GM23338 (cell line): ENCODE results near the gene GAR1. TPM values are rescaled to one million over a fixed set of nuclear protein-coding genes. Genes with fewer than 3 reads are reported as not detected.

Experiments used
- ATAC-seq: fragments of 200-7000 bp; cut with Tn5 transposase; 3 replicates; pipeline ENCODE4 v1.9.1; 2020
- DNase-seq: peaks from one replicate; pipeline ENCODE4 v3.0.0-alpha.2; 2015; ENCODE audit warnings: low spot score
- H2AFZ ChIP-seq: fragments of 200-600 bp; sonication (generic); 2 replicates; pipeline ENCODE4 v1.8.0; 2016; ENCODE audit warnings: antibody characterized with exemption, mild to moderate bottlenecking, moderate library complexity
- H3F3A ChIP-seq: fragments of 200-600 bp; sonication (generic); replicated peaks from 2 replicates; pipeline ENCODE4 v1.8.0; 2017; ENCODE audit warnings: antibody characterized with exemption, mixed run types, low read depth
- H3K27ac ChIP-seq: fragments of 200-600 bp; sonication (generic); 2 replicates; pipeline ENCODE4 v1.6.1; 2016; ENCODE audit warnings: low read depth
- H3K27me3 ChIP-seq: fragments of 200-600 bp; sonication (generic); 2 replicates; pipeline ENCODE4 v1.8.0; 2016; ENCODE audit warnings: mild to moderate bottlenecking, mixed run types, moderate library complexity; ENCODE audit not compliant: insufficient read depth
- H3K36me3 ChIP-seq: fragments of 200-600 bp; sonication (generic); 2 replicates; pipeline ENCODE4 v1.8.0; 2016; ENCODE audit warnings: mild to moderate bottlenecking; ENCODE audit not compliant: insufficient read depth
- H3K4me1 ChIP-seq: fragments of 200-600 bp; sonication (generic); 2 replicates; pipeline ENCODE4 v1.8.0; 2016; ENCODE audit warnings: mild to moderate bottlenecking, moderate library complexity; ENCODE audit not compliant: insufficient read depth
- H3K4me2 ChIP-seq: fragments of 200-600 bp; sonication (generic); 2 replicates; pipeline ENCODE4 v1.7.1; 2017; ENCODE audit warnings: mixed run types
- H3K4me3 ChIP-seq: fragments of 200-600 bp; sonication (generic); 2 replicates; pipeline ENCODE4 v1.6.1; 2016; ENCODE audit warnings: mixed run types
- H3K79me2 ChIP-seq: fragments of 200-600 bp; sonication (generic); replicated peaks from 2 replicates; pipeline ENCODE4 v1.8.0; 2017; ENCODE audit warnings: mild to moderate bottlenecking; ENCODE audit not compliant: insufficient read depth
- H3K9me2 ChIP-seq: fragments of 200-600 bp; sonication (generic); 2 replicates; pipeline ENCODE4 v1.8.0; 2017; ENCODE audit not compliant: insufficient read depth
- H4K20me1 ChIP-seq: fragments of 200-600 bp; sonication (generic); replicated peaks from 2 replicates; pipeline ENCODE4 v1.8.0; 2017; ENCODE audit warnings: mild to moderate bottlenecking; ENCODE audit not compliant: insufficient read depth
- H3K27ac Mint-ChIP-seq: 2 replicates; pipeline ENCODE4 v1.8.0; 2020; ENCODE audit warnings: inconsistent platforms, mild to moderate bottlenecking, moderate library complexity, mixed read lengths
- H3K27me3 Mint-ChIP-seq: 3 replicates; pipeline ENCODE4 v1.8.0; 2022; ENCODE audit warnings: low read depth, mild to moderate bottlenecking, moderate library complexity, mixed read lengths, inconsistent platforms; ENCODE audit not compliant: insufficient read depth, poor library complexity
- H3K36me3 Mint-ChIP-seq: 3 replicates; pipeline ENCODE4 v1.8.0; 2021; ENCODE audit warnings: low read depth, mild to moderate bottlenecking, inconsistent platforms, moderate library complexity, mixed read lengths
- H3K4me1 Mint-ChIP-seq: 3 replicates; pipeline ENCODE4 v1.8.0; 2020; ENCODE audit warnings: mild to moderate bottlenecking, inconsistent platforms, mixed read lengths
- H3K4me3 Mint-ChIP-seq: 3 replicates; pipeline ENCODE4 v1.8.0; 2021; ENCODE audit warnings: moderate library complexity, mild to moderate bottlenecking, inconsistent platforms, mixed read lengths
- H3K9me3 Mint-ChIP-seq: 3 replicates; pipeline ENCODE4 v1.8.0; 2020; ENCODE audit warnings: moderate library complexity, mild to moderate bottlenecking, inconsistent platforms, mixed read lengths
- EZH2 ChIP-seq: fragments of 200-600 bp; sonication (generic); IDR thresholded peaks from one replicate; pipeline ENCODE4 v1.8.0; 2017; ENCODE audit warnings: antibody characterized with exemption, mild to moderate bottlenecking, low read depth; ENCODE audit not compliant: unreplicated experiment
- EZH2phosphoT487 ChIP-seq: fragments of 200-600 bp; sonication (generic); IDR thresholded peaks from one replicate; pipeline ENCODE4 v1.8.1; 2018; ENCODE audit warnings: antibody characterized with exemption; ENCODE audit not compliant: unreplicated experiment
- POLR2AphosphoS5 ChIP-seq: IDR thresholded peaks from 2 replicates; pipeline ENCODE4 v1.6.1; 2016; ENCODE audit warnings: antibody characterized with exemption, low read depth
- REST ChIP-seq: IDR thresholded peaks from one replicate; pipeline ENCODE4 v1.6.1; 2018; ENCODE audit warnings: antibody characterized with exemption; ENCODE audit not compliant: unreplicated experiment
- ZNF331 ChIP-seq: fragments of 250-450 bp; sonication (Bioruptor Pico); IDR thresholded peaks from 2 replicates; pipeline ENCODE4 v1.5.0; 2020; ENCODE audit warnings: low read depth, mild to moderate bottlenecking, moderate library complexity
- ZNF462 ChIP-seq: fragments of 250-450 bp; sonication (Bioruptor Pico); IDR thresholded peaks from 2 replicates; pipeline ENCODE4 v1.5.0; 2020; ENCODE audit warnings: mild to moderate bottlenecking, moderate library complexity
- polyA plus RNA-seq: library from polyadenylated mRNA; unstranded; fragments of >200 nt; fragmentation: Nextera tagmentation; extraction: Ambion mirVana; gene quantifications from 2 replicates; pipeline ENCODE4 v1.2.1, GENCODE V29; 2016
- total RNA-seq: library from RNA; depleted of rRNA; stranded (reverse); fragments of >200 nt; shearing (Covaris generic); gene quantifications from 2 replicates; pipeline ENCODE4 v1.2.3, GENCODE V29; 2014

GAR1 gene
- total and polyA plus RNA-seq, 2 experiments from 2014 or later = 13.8 to 98.7 TPM

GRCh38 chr4:109787807-109788206, 27.8 kb upstream of the GAR1 start (continued):
- no peak for TF ChIP-seq ZNF462 (CRISPR knock-in tag)

GRCh38 chr4:109795059-109795458, 20.5 kb upstream of the GAR1 start:
- no peak overlapping the region for H3K4me3 Mint-ChIP-seq
- no peaks in the 10 kb centered on the region for H4K20me1 ChIP-seq
- H3K27me3 ChIP-seq = no peaks in the 10 kb centered on the region
- H2AFZ ChIP-seq = no peak overlapping the region
- H3K9me2 ChIP-seq = no peaks in the 10 kb centered on the region
- H3K79me2 ChIP-seq = no peaks in the 10 kb centered on the region
- H3K36me3 Mint-ChIP-seq = peaks cover 4% of the 10 kb centered on the region; the same call in 1 of the 3 replicates
- H3K27me3 Mint-ChIP-seq = peaks cover 6% of the 10 kb centered on the region
- H3K9me3 Mint-ChIP-seq = peaks cover 11% of the 10 kb centered on the region; the same call in 2 of the 3 replicates
- ATAC-seq (no peak), DNase-seq (no peak)
- no peak overlapping the region for H3K27ac Mint-ChIP-seq
- no peaks in the 10 kb centered on the region for H3F3A ChIP-seq
- H3K4me2 ChIP-seq = no peak overlapping the region
- no peaks in the 10 kb centered on the region for H3K4me1 ChIP-seq
- no peak overlapping the region for H3K27ac ChIP-seq
- H3K36me3 ChIP-seq = no peaks in the 10 kb centered on the region
- H3K4me1 Mint-ChIP-seq = no peaks in the 10 kb centered on the region
- no peak overlapping the region for H3K4me3 ChIP-seq
- TF ChIP-seq ZNF462 (CRISPR knock-in tag) (no peak), POLR2AphosphoS5 (no peak), EZH2phosphoT487 (no peak), EZH2 (no peak), REST (no peak), ZNF331 (CRISPR knock-in tag) (no peak)
